HepG2 (cell line): ENCODE results near the gene PSMB8. TPM values are rescaled to one million over a fixed set of nuclear protein-coding genes. Genes with fewer than 3 reads are reported as not detected.

Experiments used
- ATAC-seq: fragments of 200-7000 bp; cut with Tn5 transposase; 3 replicates; pipeline ENCODE4 v1.9.1; 2020; ENCODE audit warnings: mild to moderate bottlenecking, moderate library complexity
- BruUV-seq: library from RNA; stranded (reverse); fragments of 400-500 nt; replicated peaks from 2 replicates; lab custom pipeline; 2021; lab: Mats Ljungman, UMichigan
- CTCF ChIA-PET: fragments of 300-600 bp; formaldehyde crosslinking; extraction: SDS; loops from one replicate; lab custom pipeline; 2021; ENCODE audit warnings: low total read pairs, inconsistent platforms, low intra/inter-chr PET ratio; lab: Yijun Ruan, JAX
- POLR2A ChIA-PET: fragments of 350-600 bp; sonication (Branson Sonifier 250); formaldehyde crosslinking; loops from one replicate; lab custom pipeline; 2020; ENCODE audit warnings: antibody characterized with exemption, inconsistent platforms; lab: Yijun Ruan, JAX
- DNase-seq: peaks from one replicate; pipeline ENCODE4 v3.0.0-alpha.2; 2015; ENCODE audit warnings: low spot score
- FAIRE-seq: peaks from 3 replicates; lab custom pipeline; 2011; peaks lifted over from hg19 to GRCh38; lab: Jason Lieb, UNC
- H2AFZ ChIP-seq: one replicate; pipeline ENCODE4 v1.6.1; 2011; ENCODE audit warnings: low read length, inconsistent platforms
- H3K27ac ChIP-seq: fragments of 300-600 bp; 3 replicates; pipeline ENCODE4 v1.8.0; 2011; ENCODE audit warnings: mixed run types, mild to moderate bottlenecking, mixed read lengths, low read length, inconsistent platforms; ENCODE audit not compliant: insufficient read depth; ENCODE audit errors: extremely low read length
- H3K27me3 ChIP-seq, 2 experiments: fragments of 200-600 bp in 1 of 2; 2 replicates in 1 of 2; 3 replicates in 1 of 2; pipeline versions ENCODE4 v1.6.0 to v1.8.0; 2011; ENCODE audit warnings: low read length in 2 of 2, mild to moderate bottlenecking in 2 of 2, moderate library complexity in 2 of 2, inconsistent platforms in 1 of 2; ENCODE audit not compliant: insufficient read depth in 2 of 2, control insufficient read depth in 1 of 2
- H3K36me3 ChIP-seq, 2 experiments: fragments of 200-600 bp in 1 of 2; replicated peaks in 1 of 2; 2 replicates in 1 of 2; 3 replicates in 1 of 2; pipeline versions ENCODE4 v1.5.1 to v1.8.0; 2011; ENCODE audit warnings: low read length in 2 of 2, inconsistent platforms in 1 of 2; ENCODE audit not compliant: insufficient read depth in 2 of 2, control insufficient read depth in 1 of 2
- H3K4me1 ChIP-seq: 2 replicates; pipeline ENCODE4 v1.5.1; 2012; ENCODE audit warnings: low read length, inconsistent platforms; ENCODE audit not compliant: insufficient read depth
- H3K4me2 ChIP-seq: 2 replicates; pipeline ENCODE4 v1.6.0; 2011; ENCODE audit warnings: low read depth, low read length, inconsistent platforms
- H3K4me3 ChIP-seq, 3 experiments: fragments of 200-600 bp in 1 of 3; sonication (generic), shearing (Covaris generic) in 1 of 3; replicated peaks in 1 of 3; 2 replicates each; pipeline ENCODE4 v1.5.1; 2011 to 2016; ENCODE audit warnings: low read length in 3 of 3, inconsistent platforms in 2 of 3, low read depth in 2 of 3, mild to moderate bottlenecking in 2 of 3, control low read depth in 1 of 3, mixed read lengths in 1 of 3; ENCODE audit not compliant: insufficient read depth in 1 of 3
- H3K79me2 ChIP-seq: one replicate; pipeline ENCODE4 v1.6.1; 2011; ENCODE audit warnings: low read length, inconsistent platforms; ENCODE audit not compliant: insufficient read depth
- H3K9ac ChIP-seq: 2 replicates; pipeline ENCODE4 v1.6.0; 2011; ENCODE audit warnings: mild to moderate bottlenecking, low read depth, low read length, inconsistent platforms; ENCODE audit not compliant: insufficient read depth
- H3K9me3 ChIP-seq: 2 replicates; pipeline ENCODE4 v1.5.1; 2012; ENCODE audit warnings: mild to moderate bottlenecking, low read length
- H4K20me1 ChIP-seq: 2 replicates; pipeline ENCODE4 v1.6.0; 2011; ENCODE audit warnings: inconsistent platforms, mild to moderate bottlenecking, low read length, moderate library complexity; ENCODE audit not compliant: insufficient read depth
- ARNTL ChIP-seq: sonication (generic); formaldehyde crosslinking; IDR thresholded peaks from 2 replicates; pipeline ENCODE4 v1.4.0; 2020; ENCODE audit warnings: mild to moderate bottlenecking, missing genetic modification reagents
- BHLHE40 ChIP-seq: IDR thresholded peaks from 2 replicates; pipeline ENCODE4 v1.6.1; 2011; ENCODE audit warnings: low read length, improper control_type of control experiment
- BRD4 ChIP-seq: sonication (generic); formaldehyde crosslinking; IDR thresholded peaks from 2 replicates; pipeline ENCODE4 v1.4.0; 2020; ENCODE audit warnings: missing genetic modification reagents
- KDM5A ChIP-seq: fragments of 200-600 bp; sonication (generic); IDR thresholded peaks from 2 replicates; pipeline ENCODE4 v1.7.0; 2018; ENCODE audit warnings: antibody characterized with exemption, mild to moderate bottlenecking, low read length, borderline replicate concordance
- MYPOP ChIP-seq: sonication (generic); formaldehyde crosslinking; IDR thresholded peaks from 2 replicates; pipeline ENCODE4 v1.8.1; 2023; ENCODE audit warnings: mild to moderate bottlenecking, moderate library complexity, missing genetic modification reagents
- NR2C2 ChIP-seq: sonication (generic); formaldehyde crosslinking; IDR thresholded peaks from 2 replicates; pipeline ENCODE4 v1.4.0; 2020; ENCODE audit warnings: missing genetic modification reagents, mild to moderate bottlenecking, moderate library complexity, borderline replicate concordance
- SALL1 ChIP-seq: sonication (generic); formaldehyde crosslinking; IDR thresholded peaks from 2 replicates; pipeline ENCODE4 v1.8.0; 2022; ENCODE audit warnings: mild to moderate bottlenecking, missing genetic modification reagents
- SCMH1 ChIP-seq: sonication (generic); formaldehyde crosslinking; IDR thresholded peaks from 2 replicates; pipeline ENCODE4 v1.9.0; 2021; ENCODE audit warnings: missing genetic modification reagents, mild to moderate bottlenecking, borderline replicate concordance
- ZBTB34 ChIP-seq: sonication (generic); formaldehyde crosslinking; IDR thresholded peaks from 2 replicates; pipeline ENCODE4 v1.8.0; 2022; ENCODE audit warnings: mild to moderate bottlenecking, missing genetic modification reagents
- ZNF652 ChIP-seq: IDR thresholded peaks from 2 replicates; pipeline ENCODE4 v1.6.1; 2016; ENCODE audit warnings: low read depth, borderline replicate concordance
- WGBS: methylation state at CpG from one replicate; pipeline ENCODE4 v1.1.6; 2017; ENCODE audit warnings: low lambda C conversion rate; 5-methylcytosine and 5-hydroxymethylcytosine counted together
- in situ Hi-C: cut with HindIII; loops from 2 replicates; pipeline ENCODE4 v1.10.0; 2017; ENCODE audit warnings: low pct_unique_long_range_greater_than_20kb; ENCODE audit not compliant: extremely low pct_ligation_motif_present
- intact Hi-C: fragments of 100-400 bp; cut with micrococcal nuclease; formaldehyde crosslinking; loops from one replicate; pipeline ENCODE4 v1.10.0; 2022; ENCODE audit not compliant: unreplicated experiment
- polyA plus RNA-seq, 8 experiments: library from polyadenylated mRNA; depleted of rRNA in 3 of 8; stranded (reverse) in 7 of 8; unstranded in 1 of 8; fragments of >200 nt; fragmentation: Illumina TruSeq in 4 of 8; extraction: Trizol in 4 of 8; gene quantifications; 2 replicates each; pipeline versions ENCODE4 v1.2.1 to v1.2.3, GENCODE V29; 2011 to 2016; ENCODE audit warnings: low read depth in 4 of 8, missing spikeins in 1 of 8, mixed read lengths in 1 of 8; ENCODE audit not compliant: insufficient read depth in 1 of 8
- total RNA-seq, 5 experiments: library from RNA; depleted of rRNA; stranded (reverse); fragments of >200 nt; fragmentation: Illumina TruSeq; extraction: Trizol; gene quantifications; 2 replicates each; pipeline ENCODE4 v1.2.3, GENCODE V29; 2016; ENCODE audit warnings: low read depth in 1 of 5

Gene PSMB8
- total and polyA plus RNA-seq, 2 of the 13 experiments (the other 11 are each of a cell fraction or from before 2014, with no cell fraction given), result 30.7 to 64.7 TPM

GRCh38 chr6:32842690-32843089, 1.2 kb downstream of the PSMB8 start:
- DNase-seq, result no peak
- 97% methylated on average over 8 of the region's 8 CpGs for WGBS
- H3K27me3 ChIP-seq, result no peaks in the 10 kb centered on the region; a peak in 1 of 5 replicates
- no peak overlapping the region for H3K9ac ChIP-seq
- BruUV-seq, result no TSS peak
- intact Hi-C loops, result no loop called here
- H3K4me1 ChIP-seq, result peaks cover 18% of the 10 kb centered on the region
- in situ Hi-C loops, result no loop called here
- FAIRE-seq, result no peak
- no peak overlapping the region for H3K27ac ChIP-seq
- H3K4me3 ChIP-seq, result no peak overlapping the region
- POLR2A ChIA-PET, result no interaction called here
- H3K4me2 ChIP-seq, result peak overlapping the region; percentile 80
- peaks cover 0 to 1% of the 10 kb centered on the region in 2 experiments; a peak in 1 of 5 replicates for H3K36me3 ChIP-seq
- H3K79me2 ChIP-seq, result peaks cover under 1% of the 10 kb centered on the region
- no peak for TF ChIP-seq BRD4 (CRISPR knock-in tag)
- TF ChIP-seq NR2C2 (CRISPR knock-in tag), result 0 out of 2 replicates have a peak, but pooled peaks have one; percentile 4
- 0 out of 2 replicates have a peak, but pooled peaks have one; percentile 2 for TF ChIP-seq ARNTL (CRISPR knock-in tag)
- no peak for TF ChIP-seq ZBTB34 (CRISPR knock-in tag)
- TF ChIP-seq ZNF652 (CRISPR knock-in tag), result peak; percentile 75; the same call in 1 of the 2 replicates
- no peak for TF ChIP-seq SCMH1 (CRISPR knock-in tag)
- TF ChIP-seq MYPOP (CRISPR knock-in tag), result 0 out of 2 replicates have a peak, but pooled peaks have one; percentile 26
- no peak for TF ChIP-seq SALL1 (CRISPR knock-in tag)
- TF ChIP-seq KDM5A, result no peak
- no peak for TF ChIP-seq BHLHE40
- no peak for ATAC-seq
- CTCF ChIA-PET, result interaction anchor here (1.4 kb wide), 1 partner anchor 26 kb away, joined by 3 read pairs; no protein-coding TSS in a partner anchor
- no peak overlapping the region for H2AFZ ChIP-seq
- H3K9me3 ChIP-seq, result no peaks in the 10 kb centered on the region
- H4K20me1 ChIP-seq, result no peaks in the 10 kb centered on the region
